Activated naive CD8-positive, alpha-beta T cell treated with anti-CD3 and anti-CD28 coated beads for 36 hours (primary cell): ENCODE data around the gene NMUR2. TPM values are rescaled to one million over a fixed set of nuclear protein-coding genes. Genes with fewer than 3 reads are reported as not detected.

Source experiments
- DNase-seq: peaks from one replicate; pipeline ENCODE4 v3.0.0; 2021
- H3K27ac Mint-ChIP-seq: one replicate; pipeline ENCODE4 v1.8.0; 2022; ENCODE audit warnings: mild to moderate bottlenecking, moderate library complexity, mixed read lengths
- H3K27me3 Mint-ChIP-seq: one replicate; pipeline ENCODE4 v1.8.0; 2022; ENCODE audit warnings: mild to moderate bottlenecking, mixed read lengths
- H3K36me3 Mint-ChIP-seq: one replicate; pipeline ENCODE4 v1.8.0; 2021; ENCODE audit warnings: mild to moderate bottlenecking, mixed read lengths
- H3K4me1 Mint-ChIP-seq: one replicate; pipeline ENCODE4 v1.8.0; 2021; ENCODE audit warnings: mixed read lengths
- H3K4me3 Mint-ChIP-seq: one replicate; pipeline ENCODE4 v1.8.0; 2022; ENCODE audit warnings: mild to moderate bottlenecking, moderate library complexity, mixed read lengths
- H3K9me3 Mint-ChIP-seq: one replicate; pipeline ENCODE4 v1.8.0; 2022; ENCODE audit warnings: mixed read lengths
- total RNA-seq, 2 experiments: library from RNA; stranded (reverse); gene quantifications; one replicate each; pipeline ENCODE4 v1.2.3, GENCODE V29; 2021

NMUR2 gene
- total RNA-seq, 2 experiments from 2014 or later = not detected

DNA sequence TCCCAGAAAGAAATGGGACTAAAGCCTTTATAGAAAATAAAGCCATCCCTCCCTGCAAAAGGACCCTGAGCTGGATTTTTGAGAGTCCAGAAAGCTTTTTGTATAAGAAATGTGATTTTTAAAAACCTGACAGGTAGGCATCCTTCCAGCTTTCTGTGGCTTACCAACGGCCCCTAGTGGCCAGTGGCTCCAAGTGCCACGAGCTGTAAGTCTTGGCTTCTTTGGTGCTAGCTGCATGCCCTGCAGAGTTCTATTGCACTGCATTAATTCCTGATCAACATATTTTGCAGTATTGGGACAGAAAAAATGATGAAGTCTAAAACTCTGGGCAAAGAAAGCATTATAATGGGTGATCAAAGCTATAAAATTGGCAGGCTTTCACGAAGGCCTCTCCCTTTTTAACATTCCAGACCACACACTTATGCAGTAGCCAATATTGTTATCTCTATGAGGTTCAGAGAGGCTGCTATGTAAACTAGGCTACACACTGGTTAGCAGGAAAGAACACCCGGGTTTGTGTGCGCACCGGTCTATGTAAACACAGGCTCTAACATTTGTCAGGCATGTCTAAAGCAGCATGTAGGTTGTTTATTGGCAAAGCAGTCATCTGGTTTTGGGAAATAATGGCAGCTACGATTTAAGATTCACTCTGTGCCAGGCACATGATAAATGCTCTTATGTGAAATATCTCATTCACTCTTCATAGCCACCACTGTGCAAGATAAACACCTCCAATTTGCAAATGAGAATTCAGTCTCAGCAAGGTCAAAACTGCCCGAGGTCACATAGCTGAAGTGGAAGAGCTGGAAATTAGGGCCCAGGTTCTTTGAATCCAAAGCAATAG is 55.2 kb downstream of the NMUR2 start:
- Mint-ChIP-seq H3K36me3 (no peaks in the 10 kb centered on the region), H3K27ac (no peak overlapping the region)
- DNase-seq = peak; percentile 8

More for the DNA sequence above, 55.2 kb downstream of the NMUR2 start:
- no peaks in the 10 kb centered on the region for H3K4me1 Mint-ChIP-seq
- H3K9me3 Mint-ChIP-seq = no peaks in the 10 kb centered on the region
- H3K27me3 Mint-ChIP-seq = peaks cover 7% of the 10 kb centered on the region
- no peak overlapping the region for H3K4me3 Mint-ChIP-seq
